G401.6 (cell line): ENCODE data around the gene ELL.

ENCODE experiments used
- FAIRE-seq: peaks from 2 replicates; lab custom pipeline; 2012; peaks lifted over from hg19 to GRCh38; lab: Jason Lieb, UNC

ELL gene

GRCh38 chr19:18504886-18505610 lies 16.8 kb downstream of the ELL start:
- no peak for FAIRE-seq

- FAIRE-seq: no peak
Observed at GRCh38 chr19:18503971-18504885, 17.6 kb downstream of the ELL start.

DNA sequence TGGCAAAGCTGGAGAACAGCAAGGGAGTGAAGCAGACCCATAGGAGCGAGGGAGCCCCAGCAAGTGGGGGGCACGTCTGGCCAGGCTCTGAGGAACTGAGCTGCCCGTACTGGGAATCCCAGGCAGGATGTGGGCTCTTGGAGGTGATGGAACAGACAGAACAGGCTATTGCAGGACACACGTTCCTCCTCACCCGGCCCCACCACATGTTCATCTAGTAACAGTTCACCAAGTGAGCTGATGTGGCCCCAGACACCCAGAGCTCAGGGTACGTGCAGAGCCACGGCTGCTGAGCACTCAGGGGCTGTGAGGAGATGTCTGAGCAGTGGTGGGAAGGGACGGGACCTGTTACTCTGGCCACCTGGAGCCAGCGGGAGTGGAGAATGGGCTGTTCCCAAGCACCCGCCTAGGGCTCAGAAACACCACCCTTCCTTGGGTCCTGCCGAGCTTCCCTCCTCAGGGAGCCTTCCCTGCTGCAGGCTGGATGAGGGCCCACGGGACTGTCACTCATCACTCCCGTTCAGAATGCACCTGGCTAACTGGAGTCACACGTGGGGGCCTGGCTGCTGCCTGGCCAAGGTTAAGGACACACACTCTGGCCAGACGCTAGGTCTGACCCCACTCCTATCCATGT lies 18.4 kb downstream of the ELL start:
- no peak for FAIRE-seq

- FAIRE-seq: no peak
Observed at GRCh38 chr19:18502638-18503294, 19.1 kb downstream of the ELL start.

DNA sequence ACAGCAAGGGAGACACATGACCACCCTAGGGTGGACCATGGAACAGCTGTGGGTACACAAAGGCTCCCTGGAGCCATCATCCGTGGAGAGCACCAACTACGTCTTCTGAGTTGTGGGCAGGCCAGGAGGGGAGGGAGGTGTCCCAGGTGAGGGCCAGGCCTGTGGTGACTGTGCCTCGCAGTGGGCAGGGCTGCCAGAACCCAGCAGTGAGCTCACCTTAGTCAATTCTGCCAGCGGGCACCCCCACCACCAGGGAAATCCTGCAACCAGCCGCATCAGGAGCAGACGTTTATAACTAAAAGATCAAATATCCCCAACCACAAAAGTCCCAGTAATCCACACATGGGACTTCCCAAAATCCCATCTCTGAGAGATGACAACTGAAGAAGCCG lies 19.6 kb downstream of the ELL start:
- FAIRE-seq: no peak

GRCh38 chr19:18501832-18502231 lies 20.0 kb downstream of the ELL start:
- no peak for FAIRE-seq

- FAIRE-seq: no peak
Observed at GRCh38 chr19:18501351-18501750, 20.5 kb downstream of the ELL start.

GRCh38 chr19:18500799-18501198 lies 21.1 kb downstream of the ELL start:
- no peak for FAIRE-seq

- FAIRE-seq: no peak
Observed at GRCh38 chr19:18500376-18500775, 21.5 kb downstream of the ELL start.

- FAIRE-seq: no peak
Observed at GRCh38 chr19:18499055-18499775, 22.7 kb downstream of the ELL start.

- FAIRE-seq: no peak
Observed at GRCh38 chr19:18496980-18497256, 25.0 kb downstream of the ELL start.

DNA sequence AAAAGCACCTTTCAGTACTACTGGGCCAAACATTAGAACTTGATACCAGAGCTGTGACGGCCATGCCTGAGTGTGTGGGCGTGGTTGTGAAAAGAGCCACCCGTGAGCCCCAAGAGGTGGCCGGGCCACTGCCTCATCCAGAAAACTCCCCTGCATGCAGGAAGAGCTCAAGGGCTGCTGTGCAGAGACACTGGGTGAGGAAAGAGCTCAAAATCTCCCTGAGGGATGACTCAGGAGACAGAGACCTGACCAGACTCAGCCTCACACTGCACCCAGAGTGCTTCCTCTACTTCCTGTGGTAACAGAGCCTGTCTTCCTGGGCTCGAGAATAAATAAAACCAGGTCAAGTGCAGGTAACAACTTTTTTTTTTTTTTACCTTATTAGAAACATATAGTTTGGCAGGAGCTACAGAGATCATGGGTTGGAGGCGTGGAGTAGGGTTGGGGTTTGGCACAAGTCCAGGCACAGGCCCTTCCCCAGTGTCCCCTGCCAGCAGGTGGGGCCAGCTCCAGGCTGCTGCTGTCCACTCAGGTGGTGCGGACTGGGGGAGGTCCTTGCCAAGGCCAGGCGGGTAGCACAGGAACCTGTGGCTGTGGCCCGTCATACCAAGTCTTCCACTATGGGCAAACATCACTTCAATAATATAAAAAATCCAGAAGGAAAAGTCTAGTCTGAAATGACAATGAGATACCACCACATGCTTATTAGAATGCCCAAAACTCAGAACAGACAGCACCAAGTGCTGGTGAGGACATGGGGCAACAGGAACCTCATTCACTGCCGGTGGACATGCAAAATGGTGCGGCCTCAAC lies 25.5 kb downstream of the ELL start:
- FAIRE-seq: no peak

DNA sequence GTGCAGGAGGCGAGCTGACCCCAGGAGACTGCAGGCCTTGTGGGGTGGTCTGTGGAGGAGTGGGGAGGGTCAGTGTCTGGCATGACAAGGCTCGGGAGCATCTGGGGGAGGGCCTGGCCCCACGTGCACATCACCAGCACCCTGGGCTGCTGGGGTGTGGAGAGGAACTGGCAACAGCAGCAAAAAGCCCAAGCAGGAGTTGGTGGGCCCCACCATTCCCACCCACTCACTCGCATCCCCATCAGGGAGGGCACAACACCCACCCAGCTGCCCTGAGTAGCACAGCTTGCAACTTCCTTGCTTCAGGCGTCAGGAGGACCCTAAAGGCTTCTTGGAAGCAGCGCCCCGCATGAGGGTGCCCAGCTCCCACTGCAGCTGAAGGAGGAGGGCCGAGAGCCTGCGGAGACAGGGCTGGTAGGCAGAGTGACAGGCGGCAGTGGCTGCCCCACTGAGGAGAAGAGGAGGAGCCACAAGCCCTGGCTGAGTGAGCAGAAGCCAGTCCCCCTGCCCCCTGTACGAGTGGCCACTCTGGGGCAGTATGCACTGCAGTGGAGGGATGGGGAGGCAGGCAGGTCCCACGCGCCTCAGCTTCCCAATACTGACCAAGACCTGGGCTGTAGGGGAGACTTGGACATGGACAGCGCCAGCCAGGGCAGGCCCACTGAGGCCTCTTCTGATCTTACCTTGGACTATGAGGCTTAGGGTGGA lies 26.5 kb downstream of the ELL start:
- FAIRE-seq: no peak

GRCh38 chr19:18494267-18494607 lies 27.6 kb downstream of the ELL start:
- FAIRE-seq: no peak

DNA sequence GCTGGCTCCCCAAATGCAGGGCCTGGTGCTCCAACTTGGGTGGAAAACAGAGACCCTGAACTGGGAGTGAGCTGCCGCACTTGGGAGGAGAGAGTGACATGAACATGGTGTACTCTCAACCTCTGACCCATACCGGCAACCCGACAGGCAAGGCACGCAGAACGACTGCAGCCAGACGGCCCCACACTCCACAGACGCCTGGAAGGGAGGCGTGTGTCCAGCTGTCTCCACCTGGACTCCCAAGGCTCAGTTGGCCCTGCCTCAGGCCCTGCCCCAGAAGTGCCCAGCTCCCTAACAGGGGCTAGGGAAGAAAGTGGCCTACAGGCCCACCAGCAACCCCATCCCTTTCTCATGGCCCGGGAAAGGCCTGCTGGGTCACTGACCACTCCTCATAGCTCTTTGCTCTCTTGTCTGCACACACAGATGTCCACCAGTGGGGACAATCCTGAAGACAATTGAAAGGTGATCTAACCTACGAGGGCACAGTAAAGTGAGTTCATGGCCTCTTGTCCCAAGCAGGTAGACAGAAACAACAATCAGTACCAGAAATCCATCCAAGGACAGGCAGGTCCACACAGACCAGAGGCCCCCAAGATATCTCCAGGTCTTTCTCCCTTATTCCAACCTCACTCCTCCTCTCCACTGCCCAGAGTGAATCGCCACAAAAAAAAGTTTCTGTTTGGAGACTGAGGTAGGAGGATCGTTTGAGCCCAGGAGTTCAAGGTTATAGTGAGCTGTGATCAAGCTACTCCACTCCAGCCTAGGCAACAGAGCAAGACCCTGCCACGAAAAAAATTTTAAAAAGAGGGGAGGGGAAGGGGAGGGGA lies 28.2 kb downstream of the ELL start:
- no peak for FAIRE-seq

DNA sequence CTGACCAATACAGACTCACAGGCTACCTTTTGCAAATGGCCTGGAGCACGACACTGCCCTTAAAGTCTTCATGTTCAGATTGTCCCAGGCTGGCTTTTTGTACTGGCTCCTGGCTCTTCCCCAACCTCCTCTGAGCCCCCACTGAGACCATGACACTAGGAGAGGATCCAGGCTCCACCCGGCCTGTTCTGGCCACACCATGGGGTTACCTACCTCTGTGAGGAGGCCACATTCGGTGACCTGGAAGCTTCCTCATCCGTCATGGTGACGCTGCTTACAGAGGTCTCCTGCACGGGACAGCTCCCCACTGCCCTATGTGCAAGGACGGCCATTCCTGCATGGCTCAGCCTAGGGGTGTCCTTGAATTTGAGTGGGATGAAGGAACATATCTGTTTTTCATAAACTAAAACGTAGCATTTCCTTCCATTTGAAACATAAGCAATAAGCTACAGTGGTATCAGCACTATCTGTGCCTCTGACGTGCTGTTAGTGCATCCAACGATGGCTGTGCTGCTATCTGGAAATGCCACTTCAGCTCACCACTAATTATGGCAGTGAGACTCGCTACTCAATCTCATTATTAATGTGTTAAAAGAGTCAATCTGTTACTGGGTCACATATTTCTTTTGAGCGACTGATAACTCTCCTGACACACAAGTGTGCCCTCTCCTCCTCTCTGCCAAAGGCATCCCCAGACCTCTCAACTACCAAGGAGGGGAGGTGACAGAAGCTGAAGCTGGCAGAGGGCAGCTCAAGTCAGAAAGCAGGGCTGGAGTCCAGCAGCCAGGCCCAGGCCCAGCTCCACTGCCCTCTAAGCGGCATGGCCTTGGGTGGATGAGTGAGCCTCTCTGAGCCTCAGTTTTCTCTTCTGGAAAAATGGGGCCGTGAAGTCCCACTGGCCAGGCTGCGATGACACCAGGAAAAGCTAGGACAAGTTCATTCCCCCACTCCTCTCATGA lies 29.6 kb downstream of the ELL start:
- no peak for FAIRE-seq

- FAIRE-seq: no peak
Observed at GRCh38 chr19:18490728-18491127, 31.1 kb downstream of the ELL start.

DNA sequence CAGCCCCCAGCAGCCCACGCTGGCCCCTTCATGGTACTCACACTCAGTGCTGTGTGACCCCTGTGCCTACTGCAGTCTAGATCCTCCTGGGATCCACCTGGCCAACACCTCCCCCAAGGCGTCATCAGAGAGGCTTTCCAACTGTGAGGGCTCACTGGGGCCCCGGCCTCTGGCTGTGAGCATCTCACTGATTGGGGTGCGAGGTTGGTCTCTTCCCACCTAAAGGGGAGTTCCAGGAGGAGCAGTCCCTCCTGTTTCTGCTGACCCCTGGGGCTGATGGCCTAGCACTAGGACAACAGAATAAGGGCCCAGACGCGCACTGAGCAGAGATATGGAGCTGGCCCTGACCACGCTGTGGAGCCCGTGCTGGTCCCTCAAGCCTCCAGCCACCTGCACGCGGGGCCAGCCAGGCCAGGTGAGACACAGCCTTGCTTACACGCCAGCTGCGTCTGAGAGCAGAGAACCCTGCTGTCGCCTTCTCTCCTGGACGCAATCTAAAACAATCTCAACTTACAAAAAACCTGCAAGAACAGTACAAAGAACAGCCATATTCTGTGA lies 32.2 kb downstream of the ELL start:
- no peak for FAIRE-seq
